ENCODE results near the gene GPR61.

The GPR61 gene

DNA sequence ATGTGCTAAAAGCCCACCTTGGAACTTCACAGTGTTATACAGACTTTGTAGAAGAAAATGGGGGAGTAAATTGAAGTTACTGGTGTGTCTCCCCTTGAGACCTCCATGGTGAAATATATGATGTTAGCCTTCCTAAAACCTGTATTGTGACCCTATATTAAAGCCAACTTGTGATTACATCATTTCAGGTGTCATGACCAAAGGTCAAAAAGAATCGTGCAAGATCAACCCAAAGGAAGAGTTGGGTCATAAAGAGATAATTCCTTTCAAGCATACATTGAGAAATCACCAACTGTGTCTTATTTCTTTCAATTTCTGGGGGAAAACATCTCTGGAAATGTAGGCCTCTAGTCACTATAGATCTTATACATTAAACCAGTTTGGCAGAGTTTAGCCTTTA lies 45.1 kb downstream of the GPR61 start:
- ChIA-PET POLR2A (no interaction called here), CTCF (no interaction called here)
- no peak for DNase-seq (ENCODE audit: extremely low spot score)
- TF ChIP-seq, protein P1, sequence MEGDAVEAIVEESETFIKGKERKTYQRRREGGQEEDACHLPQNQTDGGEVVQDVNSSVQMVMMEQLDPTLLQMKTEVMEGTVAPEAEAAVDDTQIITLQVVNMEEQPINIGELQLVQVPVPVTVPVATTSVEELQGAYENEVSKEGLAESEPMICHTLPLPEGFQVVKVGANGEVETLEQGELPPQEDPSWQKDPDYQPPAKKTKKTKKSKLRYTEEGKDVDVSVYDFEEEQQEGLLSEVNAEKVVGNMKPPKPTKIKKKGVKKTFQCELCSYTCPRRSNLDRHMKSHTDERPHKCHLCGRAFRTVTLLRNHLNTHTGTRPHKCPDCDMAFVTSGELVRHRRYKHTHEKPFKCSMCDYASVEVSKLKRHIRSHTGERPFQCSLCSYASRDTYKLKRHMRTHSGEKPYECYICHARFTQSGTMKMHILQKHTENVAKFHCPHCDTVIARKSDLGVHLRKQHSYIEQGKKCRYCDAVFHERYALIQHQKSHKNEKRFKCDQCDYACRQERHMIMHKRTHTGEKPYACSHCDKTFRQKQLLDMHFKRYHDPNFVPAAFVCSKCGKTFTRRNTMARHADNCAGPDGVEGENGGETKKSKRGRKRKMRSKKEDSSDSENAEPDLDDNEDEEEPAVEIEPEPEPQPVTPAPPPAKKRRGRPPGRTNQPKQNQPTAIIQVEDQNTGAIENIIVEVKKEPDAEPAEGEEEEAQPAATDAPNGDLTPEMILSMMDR (IDR thresholded peaks at IDR 0.05; ENCODE audit: control extremely low read depth, extremely low read depth, low read depth, missing control alignments), result no peak

DNA sequence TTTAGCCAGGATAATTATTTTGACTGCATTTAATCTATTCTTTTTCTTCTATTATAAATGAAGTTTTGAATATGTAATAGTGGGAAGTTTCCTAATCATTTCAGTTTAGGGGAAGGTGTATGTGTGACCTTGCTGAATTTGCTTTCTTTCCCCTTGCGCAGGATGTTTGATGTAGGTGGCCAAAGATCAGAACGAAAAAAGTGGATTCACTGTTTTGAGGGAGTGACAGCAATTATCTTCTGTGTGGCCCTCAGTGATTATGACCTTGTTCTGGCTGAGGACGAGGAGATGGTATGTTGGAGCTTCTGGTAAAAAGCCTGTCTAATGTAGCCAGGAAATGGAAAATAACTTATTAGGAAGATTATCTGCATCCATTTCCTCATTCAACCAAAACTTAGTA lies 46.4 kb downstream of the GPR61 start:
- no peak for DNase-seq (ENCODE audit: extremely low spot score)
- TF ChIP-seq, protein P1 (IDR thresholded peaks at IDR 0.05; ENCODE audit: control extremely low read depth, extremely low read depth, low read depth, missing control alignments), result no peak
- ChIA-PET CTCF (interaction anchor here (1.0 kb wide), 1 partner anchor 44 kb away, joined by 3 read pairs; no protein-coding TSS in a partner anchor), POLR2A (no interaction called here)

DNA sequence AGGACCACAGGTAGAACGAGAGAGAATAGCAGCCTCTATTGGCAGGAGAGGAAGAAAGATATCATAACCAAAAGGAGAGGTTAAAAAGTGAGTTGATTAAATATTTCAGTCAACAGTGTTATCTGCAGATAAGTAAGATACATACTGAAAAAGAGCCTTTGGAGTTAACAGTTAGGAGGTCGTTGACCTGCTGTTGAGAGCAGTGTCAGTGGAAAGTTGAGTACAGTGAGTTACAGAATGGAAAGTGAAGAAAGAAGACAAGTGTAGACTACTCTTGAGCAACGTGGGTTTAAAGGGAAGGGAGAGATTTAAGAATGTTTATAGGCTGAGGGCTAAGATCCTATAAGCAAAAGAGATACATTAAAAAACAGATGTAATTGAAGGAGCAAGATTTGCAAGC lies 49.5 kb downstream of the GPR61 start:
- TF ChIP-seq, protein P1 (IDR thresholded peaks at IDR 0.05; ENCODE audit: control extremely low read depth, extremely low read depth, low read depth, missing control alignments), result no peak
- POLR2A ChIA-PET, result no interaction called here
- CTCF ChIA-PET, result no interaction called here
- DNase-seq (ENCODE audit: extremely low spot score), result no peak

DNA sequence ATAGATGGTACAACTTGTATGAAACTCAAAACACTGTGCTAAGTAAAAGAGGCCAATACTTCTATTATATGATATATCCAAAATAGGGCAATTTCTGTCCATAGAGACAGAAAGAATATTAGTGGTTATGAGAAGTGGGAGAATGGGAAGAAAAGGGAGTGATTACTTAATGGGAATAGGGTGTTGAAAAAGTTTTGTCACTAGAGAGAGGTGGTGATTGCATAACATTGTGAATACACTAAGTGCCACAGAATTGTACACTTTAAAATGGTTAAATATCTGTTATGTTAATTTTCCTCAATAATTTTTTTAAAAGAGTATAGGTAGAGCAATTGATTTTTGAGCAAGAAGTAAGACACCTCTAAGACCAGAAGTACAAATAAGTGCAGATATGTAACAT lies 50.0 kb downstream of the GPR61 start:
- CTCF ChIA-PET, result interaction anchor here (0.8 kb wide), 1 partner anchor 9 kb away, joined by 3 read pairs; no protein-coding TSS in a partner anchor
- TF ChIP-seq, protein P1 (IDR thresholded peaks at IDR 0.05; ENCODE audit: control extremely low read depth, extremely low read depth, low read depth, missing control alignments), result no peak
- POLR2A ChIA-PET, result no interaction called here
- no peak for DNase-seq (ENCODE audit: extremely low spot score)

DNA sequence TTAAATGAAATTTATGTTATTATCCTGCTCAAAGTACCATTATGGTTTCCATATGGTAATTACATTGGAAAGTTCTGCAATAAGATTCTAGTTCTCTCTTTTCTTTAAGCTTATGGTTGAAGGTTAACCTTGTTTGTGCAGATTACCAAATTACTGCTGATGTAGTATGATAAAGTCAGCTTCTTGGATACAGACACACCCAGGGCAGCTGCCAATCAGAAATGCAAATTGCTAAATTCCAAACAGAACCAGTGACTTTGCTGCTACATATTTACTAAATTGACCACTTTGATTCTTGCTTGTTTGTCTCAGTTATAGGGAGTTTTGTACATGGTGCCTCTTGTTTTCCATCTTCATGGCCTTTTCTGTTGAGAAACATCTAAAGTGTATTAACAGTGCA lies 53.2 kb downstream of the GPR61 start:
- TF ChIP-seq, protein P1 (IDR thresholded peaks at IDR 0.05; ENCODE audit: control extremely low read depth, extremely low read depth, low read depth, missing control alignments), result no peak
- no peak for DNase-seq (ENCODE audit: extremely low spot score)
- ChIA-PET CTCF (interaction anchor here (1.0 to 1.6 kb wide), 3 partner anchors 19 to 34 kb away, joined by 3 to 5 read pairs (median 3); no protein-coding TSS in a partner anchor), POLR2A (no interaction called here)

DNA sequence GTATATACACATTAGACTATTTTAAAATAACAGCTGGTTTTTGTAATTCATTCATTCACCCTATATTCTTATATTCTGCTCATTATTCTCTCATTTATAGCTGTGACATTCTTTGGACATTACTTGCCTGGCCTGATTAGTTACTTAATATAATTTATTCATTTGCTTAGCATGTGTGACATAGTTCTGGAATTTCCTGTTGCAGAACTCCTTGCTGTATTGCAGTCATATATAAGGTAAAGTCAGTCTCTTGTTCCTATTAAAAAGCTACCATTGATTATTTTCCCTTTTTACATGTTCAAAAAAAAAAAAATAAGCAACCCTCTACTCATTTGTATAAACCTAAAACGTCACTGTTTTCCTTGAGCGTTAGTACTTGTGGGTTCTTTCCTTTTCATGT lies 55.9 kb downstream of the GPR61 start:
- ChIA-PET CTCF (interaction anchor here (1.1 kb wide), 1 partner anchor 18 kb away, joined by 4 read pairs; no protein-coding TSS in a partner anchor), POLR2A (no interaction called here)
- TF ChIP-seq, protein P1 (IDR thresholded peaks at IDR 0.05; ENCODE audit: control extremely low read depth, extremely low read depth, low read depth, missing control alignments), result no peak
- DNase-seq (ENCODE audit: extremely low spot score), result no peak
